ENCODE results near the gene BEX1. TPM values are rescaled to one million over a fixed set of nuclear protein-coding genes. Genes with fewer than 3 reads are reported as not detected.
"Not testable (repeated sequence)": the region's sequence is repeated elsewhere in the genome, so short reads cannot be mapped to it uniquely, and the experiment has no call there.

Gene BEX1
- total RNA-seq (2021; ENCODE audit: unreplicated experiment) (not detected), Bru-seq, nascent RNA (not detected), BruChase-seq, experiment 1, labeled RNA remaining after a 6-hour chase (not detected), BruChase-seq, experiment 2, labeled RNA remaining after a 2-hour chase (not detected)
- not detected in 2 replicates for polyA plus RNA-seq (2012)
- long read RNA-seq = 0 reads

GRCh38 chrX:103063918-103064434 lies at the start of gene BEX1:
Gene BEX1, minus strand, starts transcription at chrX:103064171. Its CDS starts 897 bp downstream, at chrX:103063274.
- no peak within 1 kb of the TSS for H3K4me2 ChIP-seq (ENCODE audit: low read length)
- no peaks in the 10 kb centered on the region for H3K36me3 ChIP-seq (ENCODE audit: control insufficient read depth in 1 of 2, insufficient read depth in 2 of 2, low read length in 2 of 2)
- no peaks in the 10 kb centered on the region for H3K27me3 ChIP-seq (ENCODE audit: insufficient read depth, low read length)
- H2AFZ ChIP-seq (ENCODE audit: low read depth, low read length, poor library complexity, severe bottlenecking) = no peak within 1 kb of the TSS
- ChIA-PET RAD21 (ENCODE audit: low non-redundant PET in 1 of 2, low total read pairs in 2 of 2, uncharacterized antibody in 2 of 2, unreplicated experiment in 2 of 2) (no interaction called here), POLR2A (no interaction called here), CTCF (no interaction called here)
- intact Hi-C loops (cut with micrococcal nuclease) = no loop called here
- no peak within 1 kb of the TSS for H3K27ac ChIP-seq (ENCODE audit: low read depth, low read length)
- H3K9me2 ChIP-seq (ENCODE audit: insufficient read depth) = no peaks in the 10 kb centered on the region
- no peak within 1 kb of the TSS for H3K4me3 ChIP-seq (replicated peaks in 1 of 2; ENCODE audit: low read depth in 1 of 2, low read length in 2 of 2)
- TF ChIP-seq CBX3 (IDR thresholded peaks at IDR 0.05; ENCODE audit: low read depth) = no peak
- no peak for TF ChIP-seq ATF3 (IDR thresholded peaks at IDR 0.05)
- TF ChIP-seq POLR2AphosphoS5 (IDR thresholded peaks at IDR 0.05; ENCODE audit: low read depth, low read length) = no peak
- TF ChIP-seq CEBPB (IDR thresholded peaks at IDR 0.05; ENCODE audit: low read depth) = no peak
- no peak for TF ChIP-seq ZNF274 (IDR thresholded peaks at IDR 0.05; ENCODE audit: low read depth, low read length)
- no peak for TF ChIP-seq FOSL1 (IDR thresholded peaks at IDR 0.05; ENCODE audit: low read depth)
- TF ChIP-seq ZBTB33 (IDR thresholded peaks at IDR 0.05; ENCODE audit: extremely low read depth, insufficient replicate concordance, low read length) = no peak
- no peak for TF ChIP-seq POLR2A (IDR thresholded peaks at IDR 0.05; ENCODE audit: borderline replicate concordance, extremely low read depth, insufficient read depth, insufficient read length)
- TF ChIP-seq EZH2 (IDR thresholded peaks at IDR 0.05) = no peak
- no peak for TF ChIP-seq EGR1 (IDR thresholded peaks at IDR 0.05; ENCODE audit: low read depth)
- TF ChIP-seq MAX (IDR thresholded peaks at IDR 0.05) = no peak
- TF ChIP-seq ELF1 (IDR thresholded peaks at IDR 0.05; ENCODE audit: borderline replicate concordance, low read depth) = no peak
- TF ChIP-seq REST (IDR thresholded peaks at IDR 0.05; ENCODE audit: low read depth) = no peak
- TF ChIP-seq ZFX (IDR thresholded peaks at IDR 0.05) = no peak
- no peak for TF ChIP-seq YY1 (IDR thresholded peaks at IDR 0.05; ENCODE audit: extremely low read depth, insufficient replicate concordance, low read depth, low read length)
- no peak for TF ChIP-seq SRF (IDR thresholded peaks at IDR 0.05; ENCODE audit: low read depth)
- TF ChIP-seq EZH2phosphoT487 (IDR thresholded peaks at IDR 0.05; ENCODE audit: borderline replicate concordance) = no peak
- H3K9ac ChIP-seq (ENCODE audit: low read length) = no peak within 1 kb of the TSS
- no peaks in the 10 kb centered on the region for H4K20me1 ChIP-seq (ENCODE audit: insufficient read depth)
- no peaks in the 10 kb centered on the region for H3K9me3 ChIP-seq (ENCODE audit: control insufficient read depth in 1 of 2, insufficient read depth in 1 of 2, low read depth in 1 of 2, low read length in 2 of 2)
- ATAC-seq (no peak), DNase-seq (ENCODE audit: low read depth, low spot score) (no peak)
- no peaks in the 10 kb centered on the region for H3K4me1 ChIP-seq (ENCODE audit: control insufficient read depth in 1 of 2, insufficient read depth in 2 of 2, low read length in 2 of 2)
- BruUV-seq (replicated peaks) = no TSS peak
- no peaks in the 10 kb centered on the region for H3K79me2 ChIP-seq (ENCODE audit: insufficient read depth, low read length)

- H3K4me1 ChIP-seq (ENCODE audit: control insufficient read depth in 1 of 2, insufficient read depth in 2 of 2, low read length in 2 of 2); ATAC-seq; H3K4me2 ChIP-seq (ENCODE audit: low read length); H3K4me3 ChIP-seq (replicated peaks in 1 of 2; ENCODE audit: low read depth in 1 of 2, low read length in 2 of 2); intact Hi-C loops (cut with micrococcal nuclease); H3K27me3 ChIP-seq (ENCODE audit: insufficient read depth, low read length); CTCF ChIA-PET; H3K9me2 ChIP-seq (ENCODE audit: insufficient read depth); H4K20me1 ChIP-seq (ENCODE audit: insufficient read depth); H2AFZ ChIP-seq (ENCODE audit: low read depth, low read length, poor library complexity, severe bottlenecking); RAD21 ChIA-PET (ENCODE audit: low non-redundant PET in 1 of 2, low total read pairs in 2 of 2, uncharacterized antibody in 2 of 2, unreplicated experiment in 2 of 2); BruUV-seq (replicated peaks); H3K36me3 ChIP-seq (ENCODE audit: control insufficient read depth in 1 of 2, insufficient read depth in 2 of 2, low read length in 2 of 2); H3K79me2 ChIP-seq (ENCODE audit: insufficient read depth, low read length); H3K9ac ChIP-seq (ENCODE audit: low read length); H3K9me3 ChIP-seq (ENCODE audit: control insufficient read depth in 1 of 2, insufficient read depth in 1 of 2, low read depth in 1 of 2, low read length in 2 of 2); POLR2A ChIA-PET; DNase-seq (ENCODE audit: low read depth, low spot score); H3K27ac ChIP-seq (ENCODE audit: low read depth, low read length): not testable (repeated sequence)
Observed at GRCh38 chrX:103109497-103109896, 45.5 kb upstream of the BEX1 start.

All from HCT116 (cell line).